H1 (cell line): ENCODE measurements around the gene LCNL1. TPM values are rescaled to one million over a fixed set of nuclear protein-coding genes. Genes with fewer than 3 reads are reported as not detected.

Experiments used
- CTCF ChIA-PET: fragments of 300-600 bp; sonication (Branson Sonifier 250); formaldehyde crosslinking; loops from one replicate; lab custom pipeline; 2021; ENCODE audit not compliant: partially characterized antibody; lab: Charles Lee
- POLR2A ChIA-PET: fragments of 300-600 bp; sonication (Branson Sonifier 250); formaldehyde crosslinking; loops from one replicate; lab custom pipeline; 2021; ENCODE audit warnings: inconsistent platforms; ENCODE audit not compliant: partially characterized antibody; lab: Charles Lee
- DNase-seq, 2 experiments: peaks; one replicate each; pipeline versions ENCODE4 v3.0.0 to v3.0.0-alpha.2; 2010 to 2022; ENCODE audit warnings: low spot score in 2 of 2, low read depth in 1 of 2, mixed read lengths in 1 of 2
- FAIRE-seq: peaks from 2 replicates; lab custom pipeline; 2011; peaks lifted over from hg19 to GRCh38; lab: Jason Lieb, UNC
- H2AFZ ChIP-seq: 2 replicates; pipeline ENCODE4 v1.8.1; 2012; ENCODE audit warnings: low read length, inconsistent platforms
- H2AK5ac ChIP-seq: 2 replicates; pipeline ENCODE4 v1.6.1; 2013; ENCODE audit warnings: low read depth, low read length
- H2BK120ac ChIP-seq: replicated peaks from 2 replicates; pipeline ENCODE3; 2013; ENCODE audit warnings: low read depth, low read length, inconsistent platforms
- H2BK12ac ChIP-seq: 2 replicates; pipeline ENCODE4 v1.6.1; 2013; ENCODE audit warnings: low read depth, low read length
- H2BK15ac ChIP-seq: 2 replicates; pipeline ENCODE4 v1.6.1; 2013; ENCODE audit warnings: low read length
- H2BK20ac ChIP-seq: 2 replicates; pipeline ENCODE4 v1.6.1; 2013; ENCODE audit warnings: low read length
- H2BK5ac ChIP-seq: 2 replicates; pipeline ENCODE4 v1.6.1; 2013; ENCODE audit warnings: low read depth, low read length
- H3K14ac ChIP-seq: 2 replicates; pipeline ENCODE4 v1.6.1; 2013; ENCODE audit warnings: inconsistent platforms; ENCODE audit not compliant: insufficient read length
- H3K18ac ChIP-seq: 2 replicates; pipeline ENCODE4 v1.6.1; 2013; ENCODE audit warnings: low read length; ENCODE audit errors: extremely low read depth
- H3K23ac ChIP-seq: 2 replicates; pipeline ENCODE4 v1.6.1; 2013; ENCODE audit warnings: inconsistent platforms; ENCODE audit not compliant: insufficient read length
- H3K23me2 ChIP-seq: 2 replicates; pipeline ENCODE4 v1.6.1; 2013; ENCODE audit warnings: low read depth, low read length
- H3K27ac ChIP-seq: 2 replicates; pipeline ENCODE4 v1.6.1; 2011; ENCODE audit warnings: low read depth, low read length, inconsistent platforms
- H3K27me3 ChIP-seq, 4 experiments: replicated peaks in 1 of 4; 1 replicate in 1 of 4; 2 replicates in 3 of 4; pipeline versions ENCODE4 v1.6.1 to v1.8.1; 2011 to 2013; ENCODE audit warnings: low read length in 3 of 4, mild to moderate bottlenecking in 3 of 4, inconsistent platforms in 2 of 4, mixed read lengths in 2 of 4, moderate library complexity in 1 of 4; ENCODE audit not compliant: control insufficient read depth in 3 of 4, insufficient read depth in 3 of 4; ENCODE audit errors: extremely low read depth in 1 of 4
- H3K36me3 ChIP-seq, 4 experiments: 2 replicates each; pipeline versions ENCODE4 v1.6.1 to v1.8.1; 2011 to 2013; ENCODE audit warnings: mild to moderate bottlenecking in 4 of 4, low read length in 3 of 4, moderate library complexity in 2 of 4, control low read depth in 1 of 4, inconsistent platforms in 1 of 4; ENCODE audit not compliant: insufficient read depth in 4 of 4, control insufficient read depth in 2 of 4
- H3K4ac ChIP-seq: replicated peaks from 2 replicates; pipeline ENCODE3; 2013; ENCODE audit warnings: low read length, low read depth, mixed read lengths, inconsistent platforms; ENCODE audit not compliant: insufficient read length
- H3K4me1 ChIP-seq, 4 experiments: replicated peaks in 1 of 4; 1 replicate in 1 of 4; 2 replicates in 3 of 4; pipeline versions ENCODE4 v1.6.1 to v1.8.1; 2011 to 2013; ENCODE audit warnings: low read length in 3 of 4, inconsistent platforms in 2 of 4, mixed read lengths in 1 of 4; ENCODE audit not compliant: insufficient read depth in 4 of 4, control insufficient read depth in 3 of 4
- H3K4me2 ChIP-seq, 2 experiments: 2 replicates each; pipeline versions ENCODE4 v1.6.1 to v1.8.1; 2011 to 2013; ENCODE audit warnings: low read depth in 2 of 2, low read length in 2 of 2, control low read depth in 1 of 2, inconsistent platforms in 1 of 2, mild to moderate bottlenecking in 1 of 2; ENCODE audit not compliant: insufficient read depth in 1 of 2
- H3K4me3 ChIP-seq, 4 experiments: fragments of 200-600, 300-600 bp in 1 of 4; sonication (generic), shearing (Covaris generic), sonication (Bioruptor Twin) in 1 of 4; 2 replicates each; pipeline versions ENCODE4 v1.5.1 to v1.8.1; 2011 to 2016; ENCODE audit warnings: low read length in 4 of 4, low read depth in 3 of 4, control low read depth in 2 of 4, inconsistent platforms in 2 of 4, mild to moderate bottlenecking in 2 of 4, mixed read lengths in 1 of 4, moderate library complexity in 1 of 4; ENCODE audit not compliant: insufficient read depth in 2 of 4; ENCODE audit errors: extremely low read depth in 1 of 4
- H3K56ac ChIP-seq: replicated peaks from 2 replicates; pipeline ENCODE3; 2013; ENCODE audit warnings: low read depth, mild to moderate bottlenecking, mixed read lengths, low read length, inconsistent platforms; ENCODE audit not compliant: insufficient read length
- H3K79me1 ChIP-seq: 2 replicates; pipeline ENCODE4 v1.6.1; 2013; ENCODE audit warnings: low read depth, low read length, control low read depth
- H3K79me2 ChIP-seq, 2 experiments: 2 replicates each; pipeline versions ENCODE4 v1.6.1 to v1.8.1; 2012 to 2013; ENCODE audit warnings: low read length in 2 of 2, mild to moderate bottlenecking in 2 of 2, inconsistent platforms in 1 of 2; ENCODE audit not compliant: insufficient read depth in 2 of 2, control insufficient read depth in 1 of 2
- H3K9ac ChIP-seq, 4 experiments: replicated peaks in 1 of 4; 1 replicate in 1 of 4; 2 replicates in 3 of 4; pipeline versions ENCODE4 v1.6.1 to v1.8.1; 2011 to 2013; ENCODE audit warnings: low read depth in 3 of 4, low read length in 3 of 4, control low read depth in 2 of 4, mild to moderate bottlenecking in 2 of 4, moderate library complexity in 2 of 4, inconsistent platforms in 1 of 4; ENCODE audit errors: extremely low read depth in 1 of 4
- H3K9me3 ChIP-seq, 2 experiments: 2 replicates each; pipeline versions ENCODE4 v1.6.1 to v1.8.1; 2012 to 2013; ENCODE audit warnings: mild to moderate bottlenecking in 2 of 2, moderate library complexity in 2 of 2, control low read depth in 1 of 2, inconsistent platforms in 1 of 2, low read depth in 1 of 2, low read length in 1 of 2, mixed read lengths in 1 of 2; ENCODE audit not compliant: insufficient read depth in 2 of 2
- H4K20me1 ChIP-seq, 2 experiments: replicated peaks in 1 of 2; 2 replicates each; pipeline versions ENCODE3 to v1.8.1; 2011 to 2013; ENCODE audit warnings: inconsistent platforms in 2 of 2, low read length in 2 of 2, mild to moderate bottlenecking in 1 of 2; ENCODE audit not compliant: insufficient read depth in 2 of 2, control insufficient read depth in 1 of 2
- H4K5ac ChIP-seq: 2 replicates; pipeline ENCODE4 v1.6.1; 2013; ENCODE audit warnings: low read length, low read depth, mixed read lengths, inconsistent platforms; ENCODE audit not compliant: insufficient read length
- H4K8ac ChIP-seq: 2 replicates; pipeline ENCODE4 v1.8.0; 2013; ENCODE audit warnings: mild to moderate bottlenecking, moderate library complexity, low read length, inconsistent platforms; ENCODE audit not compliant: insufficient read depth; ENCODE audit errors: extremely low read depth
- H4K91ac ChIP-seq: replicated peaks from 2 replicates; pipeline ENCODE3; 2013; ENCODE audit warnings: low read length, mixed read lengths, inconsistent platforms; ENCODE audit not compliant: insufficient read length
- BRCA1 ChIP-seq: IDR thresholded peaks from 2 replicates; pipeline ENCODE4 v1.6.1; 2012; ENCODE audit warnings: low read depth, low read length, improper control_type of control experiment
- CREB1 ChIP-seq: IDR thresholded peaks from 2 replicates; pipeline ENCODE4 v1.6.1; 2012; ENCODE audit warnings: inconsistent platforms
- EGR1 ChIP-seq: IDR thresholded peaks from 2 replicates; pipeline ENCODE4 v1.6.1; 2011; ENCODE audit warnings: low read depth, low read length, borderline replicate concordance
- EZH2 ChIP-seq: fragments of 200-600 bp; sonication (generic); IDR thresholded peaks from 2 replicates; pipeline ENCODE4 v1.7.1; 2012; ENCODE audit warnings: low read depth, mild to moderate bottlenecking, moderate library complexity, low read length, inconsistent platforms; ENCODE audit not compliant: severe bottlenecking
- HDAC6 ChIP-seq: IDR thresholded peaks from one replicate; pipeline ENCODE4 v1.7.1; 2012; ENCODE audit warnings: low read depth, mild to moderate bottlenecking, inconsistent platforms, low read length, moderate library complexity
- JUND ChIP-seq: IDR thresholded peaks from 2 replicates; pipeline ENCODE4 v1.6.1; 2011; ENCODE audit warnings: mild to moderate bottlenecking, improper control_type of control experiment, low read length
- KDM4A ChIP-seq: IDR thresholded peaks from one replicate; pipeline ENCODE4 v1.7.1; 2012; ENCODE audit warnings: low read depth, mild to moderate bottlenecking, moderate library complexity, low read length, inconsistent platforms; ENCODE audit not compliant: severe bottlenecking
- RAD21 ChIP-seq, 2 experiments: IDR thresholded peaks in 1 of 2; conservative IDR thresholded peaks in 1 of 2; 2 replicates each; pipeline ENCODE4 v1.6.1; 2011; ENCODE audit warnings: low read depth in 2 of 2, low read length in 2 of 2, improper control_type of control experiment in 1 of 2, inconsistent platforms in 1 of 2, mild to moderate bottlenecking in 1 of 2, moderate library complexity in 1 of 2
- RFX5 ChIP-seq: IDR thresholded peaks from 2 replicates; pipeline ENCODE4 v1.6.1; 2011; ENCODE audit warnings: low read depth, low read length, improper control_type of control experiment, borderline replicate concordance
- RXRA ChIP-seq: IDR thresholded peaks from 2 replicates; pipeline ENCODE4 v1.6.1; 2011; ENCODE audit warnings: low read depth, mild to moderate bottlenecking, low read length, moderate library complexity; ENCODE audit not compliant: insufficient read depth
- SIRT6 ChIP-seq: IDR thresholded peaks from one replicate; pipeline ENCODE4 v1.7.1; 2012; ENCODE audit warnings: low read length, inconsistent platforms
- TCF12 ChIP-seq: IDR thresholded peaks from 2 replicates; pipeline ENCODE4 v1.6.1; 2011; ENCODE audit warnings: low read depth, mild to moderate bottlenecking, low read length
- TEAD4 ChIP-seq: IDR thresholded peaks from 2 replicates; pipeline ENCODE4 v1.6.1; 2012; ENCODE audit warnings: low read depth, low read length, inconsistent platforms, mixed read lengths
- WGBS, 2 experiments: shearing (Covaris generic) in 1 of 2; methylation state at CpG; one replicate each; pipeline versions ENCODE4 v1.1.6 to v1.1.7; 2013 to 2015; ENCODE audit warnings: low lambda C conversion rate in 2 of 2, mixed read lengths in 2 of 2, inconsistent platforms in 1 of 2, low coverage in 1 of 2, missing lambda C conversion rate in 1 of 2; ENCODE audit not compliant: insufficient replicate concordance in 2 of 2, insufficient coverage in 1 of 2, insufficient read length in 1 of 2; ENCODE audit errors: extremely low coverage in 1 of 2, missing lambda C conversion rate in 1 of 2; 5-methylcytosine and 5-hydroxymethylcytosine counted together
- polyA plus RNA-seq, 7 experiments: library from polyadenylated mRNA; depleted of rRNA in 3 of 7; stranded (reverse) in 5 of 7; unstranded in 2 of 7; fragments of >200 nt in 5 of 7; fragments of 200-250 nt in 2 of 7; gene quantifications; 1 replicate in 5 of 7; 2 replicates in 1 of 7; 4 replicates in 1 of 7; pipeline versions ENCODE4 v1.2.1 to v1.2.3, GENCODE V29; 2011 to 2013; ENCODE audit warnings: missing spikeins in 2 of 7, mixed read lengths in 2 of 7
- total RNA-seq: library from RNA; stranded (reverse); fragmentation: NEBNext Ultra II Directional; extraction: Animal tissue kit (Norgen Biotek cat#: 25700); gene quantifications from 2 replicates; pipeline ENCODE4 v1.2.1, GENCODE V29; 2021

LCNL1 gene
- total and polyA plus RNA-seq, 2 of the 8 experiments (the other 6 are each of a cell fraction or from before 2014, with no cell fraction given): 0.11 TPM; not detected in 1

DNA sequence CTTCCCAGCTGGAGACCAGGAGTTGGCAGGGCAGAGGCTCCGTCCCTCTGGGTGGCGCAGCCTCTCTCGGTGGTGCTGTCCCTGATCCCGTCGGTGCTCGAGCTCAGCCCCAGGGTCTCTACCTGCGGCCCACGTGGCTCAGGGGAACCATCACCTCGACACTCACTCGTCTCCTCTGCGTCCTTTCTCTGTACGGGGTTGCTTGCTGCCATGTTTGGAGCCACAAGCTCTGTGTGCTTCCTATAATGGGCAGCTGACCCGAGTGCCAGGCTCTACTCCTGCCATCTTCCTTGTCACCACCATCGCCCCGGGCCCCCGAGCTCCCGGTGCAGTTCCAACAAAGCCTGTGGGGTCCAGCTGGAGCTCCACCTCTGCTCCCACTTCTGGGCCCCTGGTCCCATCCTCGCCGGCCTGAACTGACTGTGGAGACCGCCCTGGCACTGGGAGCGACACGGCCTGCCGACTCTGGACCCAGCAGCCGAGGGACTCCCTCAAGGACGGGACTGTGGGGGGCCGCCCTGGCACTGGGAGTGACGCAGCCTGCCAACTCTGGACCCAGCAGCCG, 43.3 kb upstream of the LCNL1 start:
- no peak overlapping the region for H3K18ac ChIP-seq
- no peak overlapping the region for H3K56ac ChIP-seq
- H2BK12ac ChIP-seq: no peak overlapping the region
- no peak overlapping the region for H3K14ac ChIP-seq
- peaks cover 0 to 3% of the 10 kb centered on the region in 2 experiments; a peak in 1 of 4 replicates for H3K79me2 ChIP-seq
- H3K23ac ChIP-seq: no peak overlapping the region
- no peak overlapping the region for H2AFZ ChIP-seq
- no peaks in the 10 kb centered on the region for H3K9me3 ChIP-seq
- no peak overlapping the region for H2BK15ac ChIP-seq
- peaks cover 0 to 6% (median 4%) of the 10 kb centered on the region in 4 experiments; a peak in 4 of 7 replicates for H3K4me1 ChIP-seq
- H3K79me1 ChIP-seq: no peaks in the 10 kb centered on the region; the same call in 1 of the 2 replicates
- H3K27ac ChIP-seq: no peak overlapping the region
- H2BK120ac ChIP-seq: no peak overlapping the region
- no peak overlapping the region for H2AK5ac ChIP-seq
- H2BK5ac ChIP-seq: no peak overlapping the region
- H4K91ac ChIP-seq: no peak overlapping the region
- peaks cover 12 to 34% (median 18%) of the 10 kb centered on the region in 4 experiments; a peak in 7 of 8 replicates for H3K36me3 ChIP-seq
- POLR2A ChIA-PET: interaction anchor here (0.9 to 1.3 kb wide), 2 partner anchors 9 to 83 kb away, joined by 3 read pairs; no protein-coding TSS in a partner anchor
- H4K5ac ChIP-seq: no peak overlapping the region
- H3K4ac ChIP-seq: no peak overlapping the region
- H3K4me3 ChIP-seq: no peak overlapping the region
- no peak overlapping the region for H3K9ac ChIP-seq
- peaks cover 7 to 32% of the 10 kb centered on the region in 2 experiments for H4K20me1 ChIP-seq
- 94% methylated on average over 28 of the region's 28 CpGs; no CpG with 5 or more reads in 1 of the 2 experiments for WGBS, 2 experiments
- no peak for DNase-seq
- CTCF ChIA-PET: interaction anchor here (0.8 to 2.1 kb wide), 5 partner anchors 21 to 170 kb away, joined by 3 to 6 read pairs (median 4); partner anchors contain the start of gene ABCA2
- no peak overlapping the region; the same call in 1 of the 2 replicates for H4K8ac ChIP-seq
- peaks cover 5% of the 10 kb centered on the region; the same call in 1 of the 2 replicates for H3K23me2 ChIP-seq
- no peak overlapping the region for H2BK20ac ChIP-seq
- no peaks in the 10 kb centered on the region for H3K27me3 ChIP-seq
- no peak overlapping the region for H3K4me2 ChIP-seq
- FAIRE-seq: no peak
- TF ChIP-seq KDM4A: no peak
- no peak for TF ChIP-seq JUND
- no peak for TF ChIP-seq EGR1
- no peak for TF ChIP-seq RXRA
- no peak for TF ChIP-seq CREB1
- no peak for TF ChIP-seq BRCA1
- TF ChIP-seq SIRT6: no peak
- TF ChIP-seq TCF12: no peak
- TF ChIP-seq RFX5: no peak
- TF ChIP-seq EZH2: no peak
- no peak for TF ChIP-seq RAD21 (IDR thresholded peaks at IDR 0.05 in 1 of 2, conservative IDR thresholded peaks at IDR 0.05 in 1 of 2; ENCODE audit: low read depth in 2 of 2, low read length in 2 of 2)
- TF ChIP-seq HDAC6: no peak
- no peak for TF ChIP-seq TEAD4
